ENCODE data around the gene SULT1C4. TPM values are rescaled to one million over a fixed set of nuclear protein-coding genes. Genes with fewer than 3 reads are reported as not detected.
"Not testable (repeated sequence)": the region's sequence is repeated elsewhere in the genome, so short reads cannot be mapped to it uniquely, and the experiment has no call there.

The SULT1C4 gene
- total RNA-seq, 1 donor from 2014 or later, result not detected

DNA sequence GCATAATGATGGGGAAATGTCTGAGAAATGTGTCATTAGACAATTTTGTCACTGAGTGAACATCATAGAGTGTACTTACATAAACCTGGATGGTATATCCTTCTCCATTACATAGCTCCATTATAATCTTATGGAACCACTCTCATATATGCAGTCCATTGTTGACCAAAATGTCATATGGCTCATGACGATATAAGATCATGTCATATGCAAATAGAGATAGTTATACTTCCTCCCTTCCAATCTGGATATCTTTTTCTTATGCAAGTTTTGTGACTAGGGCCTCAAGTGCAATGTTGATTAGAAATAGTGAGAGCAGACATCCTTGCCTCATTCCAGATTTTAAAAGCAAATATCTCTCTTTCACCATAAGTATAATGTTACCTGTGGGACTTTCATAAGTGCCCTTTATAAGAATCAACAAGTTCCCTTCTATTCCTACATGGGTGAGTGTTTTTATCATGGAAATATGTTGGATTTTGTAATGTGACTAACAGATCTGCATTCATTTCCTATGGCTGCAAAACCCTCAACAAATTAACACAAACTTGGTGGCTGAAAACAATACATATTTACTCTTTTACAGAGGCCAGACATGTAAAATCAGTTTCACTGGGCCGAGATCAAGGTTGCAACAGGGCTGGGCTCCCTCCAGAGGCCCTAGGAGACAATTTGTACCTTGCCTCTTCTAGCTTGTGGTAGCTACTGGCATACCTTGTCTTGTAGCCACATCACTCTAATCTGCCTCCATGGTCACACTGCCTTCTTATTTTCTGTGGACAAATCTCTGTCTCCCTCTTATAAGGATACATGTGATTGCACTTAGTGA lies 21.6 kb upstream of the SULT1C4 start:
- H3K4me3 ChIP-seq (ENCODE audit: low read depth, low read length), result no peak overlapping the region
- peak; percentile 27 for DNase-seq (ENCODE audit: low read depth)
- no peaks in the 10 kb centered on the region for H3K27me3 ChIP-seq (ENCODE audit: control insufficient read depth, insufficient read depth, low read length)
- no peak for FAIRE-seq
- TF ChIP-seq, protein P1, sequence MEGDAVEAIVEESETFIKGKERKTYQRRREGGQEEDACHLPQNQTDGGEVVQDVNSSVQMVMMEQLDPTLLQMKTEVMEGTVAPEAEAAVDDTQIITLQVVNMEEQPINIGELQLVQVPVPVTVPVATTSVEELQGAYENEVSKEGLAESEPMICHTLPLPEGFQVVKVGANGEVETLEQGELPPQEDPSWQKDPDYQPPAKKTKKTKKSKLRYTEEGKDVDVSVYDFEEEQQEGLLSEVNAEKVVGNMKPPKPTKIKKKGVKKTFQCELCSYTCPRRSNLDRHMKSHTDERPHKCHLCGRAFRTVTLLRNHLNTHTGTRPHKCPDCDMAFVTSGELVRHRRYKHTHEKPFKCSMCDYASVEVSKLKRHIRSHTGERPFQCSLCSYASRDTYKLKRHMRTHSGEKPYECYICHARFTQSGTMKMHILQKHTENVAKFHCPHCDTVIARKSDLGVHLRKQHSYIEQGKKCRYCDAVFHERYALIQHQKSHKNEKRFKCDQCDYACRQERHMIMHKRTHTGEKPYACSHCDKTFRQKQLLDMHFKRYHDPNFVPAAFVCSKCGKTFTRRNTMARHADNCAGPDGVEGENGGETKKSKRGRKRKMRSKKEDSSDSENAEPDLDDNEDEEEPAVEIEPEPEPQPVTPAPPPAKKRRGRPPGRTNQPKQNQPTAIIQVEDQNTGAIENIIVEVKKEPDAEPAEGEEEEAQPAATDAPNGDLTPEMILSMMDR (IDR thresholded peaks at IDR 0.05; ENCODE audit: insufficient read depth, low read length, severe bottlenecking), result no peak
- no peaks in the 10 kb centered on the region for H3K36me3 ChIP-seq (ENCODE audit: control insufficient read depth, insufficient read depth, low read length)

DNA sequence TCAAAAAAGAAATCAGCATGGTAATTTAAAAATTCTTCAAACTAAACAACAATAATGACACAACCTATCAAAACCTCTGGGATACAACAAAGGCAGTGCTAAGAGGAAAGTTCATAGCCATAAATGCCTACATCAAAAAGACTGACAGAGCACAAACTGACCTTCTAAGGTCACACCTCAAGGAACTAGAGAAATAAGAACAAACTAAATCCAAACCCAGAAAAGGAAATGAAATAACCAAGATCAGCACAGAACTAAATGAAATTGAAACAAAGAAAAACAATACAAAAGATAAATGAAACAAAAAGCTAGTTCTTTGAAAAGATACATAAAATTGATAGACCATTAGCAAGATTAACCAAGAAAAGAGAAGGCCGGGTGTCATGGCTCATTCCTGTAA lies 18.4 kb upstream of the SULT1C4 start:
- H3K4me3 ChIP-seq (ENCODE audit: low read depth, low read length); FAIRE-seq; H3K36me3 ChIP-seq (ENCODE audit: control insufficient read depth, insufficient read depth, low read length); DNase-seq (ENCODE audit: low read depth); H3K27me3 ChIP-seq (ENCODE audit: control insufficient read depth, insufficient read depth, low read length): not testable (repeated sequence)

DNA sequence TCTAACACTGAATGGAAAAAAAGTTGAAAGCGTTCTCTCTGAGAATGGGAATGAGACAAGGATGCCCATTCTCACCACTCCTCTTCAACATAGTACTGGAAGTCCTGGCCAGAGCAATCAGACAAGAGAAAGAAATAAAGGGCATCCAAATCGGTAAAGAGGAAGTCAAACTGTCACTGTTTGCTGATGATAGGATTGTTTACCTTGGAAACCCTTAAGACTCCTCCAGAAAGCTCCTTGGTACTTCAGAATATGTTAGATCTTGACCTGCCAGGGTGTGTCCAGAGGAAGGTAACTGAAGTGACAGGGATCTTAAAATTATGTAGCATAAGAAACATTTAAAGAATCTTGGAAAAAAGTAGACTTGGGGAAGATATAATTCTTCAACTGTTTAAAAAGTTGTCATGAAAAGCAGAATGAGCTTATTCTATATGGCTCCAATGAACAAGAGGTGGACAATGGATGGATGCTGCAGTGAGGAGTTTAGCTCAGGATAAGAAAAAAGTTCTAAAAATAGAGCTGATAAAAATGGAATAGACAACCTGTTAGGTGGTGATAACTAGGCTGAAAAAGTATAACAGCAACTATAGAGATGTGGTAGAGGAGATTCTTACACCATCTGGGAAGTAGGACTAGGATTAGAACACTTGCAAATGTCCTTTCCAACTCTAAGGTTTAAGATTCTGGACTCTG lies 16.8 kb upstream of the SULT1C4 start:
- H3K4me3 ChIP-seq (ENCODE audit: low read depth, low read length), result no peak overlapping the region
- no peaks in the 10 kb centered on the region for H3K27me3 ChIP-seq (ENCODE audit: control insufficient read depth, insufficient read depth, low read length)
- no peak for DNase-seq (ENCODE audit: low read depth)
- no peak for FAIRE-seq
- H3K36me3 ChIP-seq (ENCODE audit: control insufficient read depth, insufficient read depth, low read length), result no peaks in the 10 kb centered on the region
- TF ChIP-seq, protein P1 (IDR thresholded peaks at IDR 0.05; ENCODE audit: insufficient read depth, low read length, severe bottlenecking), result no peak

DNA sequence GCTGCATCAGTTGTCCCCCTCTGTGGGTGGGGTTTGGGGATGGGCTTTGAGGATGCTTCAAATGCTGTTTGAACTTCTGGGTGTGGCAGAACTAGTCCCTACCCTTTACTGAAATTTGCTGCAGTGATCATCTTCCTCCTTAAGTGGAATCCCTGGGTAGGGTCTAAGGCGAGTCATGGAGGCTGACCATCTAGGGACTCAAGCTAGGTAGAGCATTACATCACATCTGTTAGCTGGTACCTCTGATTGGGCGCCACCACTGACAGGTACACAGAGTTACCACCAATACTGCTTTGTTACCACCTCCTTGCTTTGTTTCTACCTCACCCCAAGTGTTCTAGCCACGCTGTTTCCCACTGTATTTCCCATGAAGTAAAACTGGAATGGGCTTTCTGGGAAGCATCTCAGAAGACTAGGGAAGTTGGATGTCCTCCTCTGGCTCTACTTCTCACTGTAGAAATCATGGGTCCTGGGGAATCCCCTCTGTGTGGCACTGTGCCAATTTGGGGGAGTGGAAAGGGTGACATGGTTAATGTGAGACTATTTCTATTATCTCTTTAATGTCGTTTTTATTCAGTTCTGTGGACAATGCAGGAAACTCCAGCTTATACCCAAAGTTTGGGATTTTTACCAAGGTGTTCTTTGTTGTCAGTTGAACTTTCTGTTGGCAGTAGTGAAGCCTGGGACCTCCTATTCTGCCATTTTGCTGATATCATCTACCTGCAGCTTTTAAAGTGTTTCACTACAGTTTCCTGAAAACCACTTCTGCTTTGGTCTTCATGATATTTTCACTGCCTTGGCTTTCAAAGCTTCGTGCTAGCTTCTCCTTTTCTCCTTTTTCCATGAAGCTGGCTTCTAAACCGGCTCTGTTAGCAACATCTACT lies 14.5 kb upstream of the SULT1C4 start:
- Histone ChIP-seq H3K36me3 (ENCODE audit: control insufficient read depth, insufficient read depth, low read length) (no peaks in the 10 kb centered on the region), H3K4me3 (ENCODE audit: low read depth, low read length) (no peak overlapping the region), H3K27me3 (ENCODE audit: control insufficient read depth, insufficient read depth, low read length) (no peaks in the 10 kb centered on the region)
- no peak for DNase-seq (ENCODE audit: low read depth)
- TF ChIP-seq, protein P1 (IDR thresholded peaks at IDR 0.05; ENCODE audit: insufficient read depth, low read length, severe bottlenecking), result no peak
- FAIRE-seq, result no peak

DNA sequence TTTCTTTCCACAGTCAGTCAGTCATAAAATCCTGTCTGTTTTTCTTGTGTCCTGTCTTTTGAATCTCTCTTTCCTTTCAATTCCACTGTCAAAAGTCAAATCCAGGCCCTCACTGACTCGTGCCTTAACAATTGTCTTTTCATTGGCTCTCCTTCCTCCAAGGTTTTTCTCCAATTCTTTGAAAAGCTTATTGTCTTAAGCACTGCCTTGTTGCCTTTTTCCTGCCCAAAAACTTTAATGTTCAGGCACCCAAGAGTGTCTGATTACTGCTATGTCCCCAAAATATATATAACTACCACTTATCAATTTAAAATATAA lies 13.9 kb upstream of the SULT1C4 start:
- H3K27me3 ChIP-seq (ENCODE audit: control insufficient read depth, insufficient read depth, low read length), result no peaks in the 10 kb centered on the region
- DNase-seq (ENCODE audit: low read depth) (peak; percentile 19), FAIRE-seq (no peak)
- no peaks in the 10 kb centered on the region for H3K36me3 ChIP-seq (ENCODE audit: control insufficient read depth, insufficient read depth, low read length)
- TF ChIP-seq, protein P1 (IDR thresholded peaks at IDR 0.05; ENCODE audit: insufficient read depth, low read length, severe bottlenecking), result no peak
- no peak overlapping the region for H3K4me3 ChIP-seq (ENCODE audit: low read depth, low read length)
